H9 (cell line): ENCODE data around the gene SMIM14. TPM values are rescaled to one million over a fixed set of nuclear protein-coding genes. Genes with fewer than 3 reads are reported as not detected.

Source experiments
- DNase-seq: peaks from one replicate; pipeline ENCODE4 v3.0.0-alpha.2; 2017
- H2AFZ ChIP-seq: one replicate; pipeline ENCODE4 v1.6.1; 2013; ENCODE audit warnings: mild to moderate bottlenecking, low read length, control low read depth, moderate library complexity
- H2AK5ac ChIP-seq: 2 replicates; pipeline ENCODE4 v1.6.1; 2013; ENCODE audit warnings: low read length, control low read depth, mixed read lengths; ENCODE audit not compliant: insufficient read length
- H2BK120ac ChIP-seq: one replicate; pipeline ENCODE4 v1.6.1; 2013; ENCODE audit warnings: low read depth, mild to moderate bottlenecking, low read length, control low read depth, inconsistent platforms; ENCODE audit not compliant: poor library complexity, severe bottlenecking
- H2BK12ac ChIP-seq: 2 replicates; pipeline ENCODE4 v1.6.1; 2013; ENCODE audit warnings: low read length, control low read depth, mixed read lengths, low read depth; ENCODE audit not compliant: insufficient read length
- H2BK15ac ChIP-seq: 2 replicates; pipeline ENCODE4 v1.6.1; 2013; ENCODE audit warnings: low read depth, low read length, control low read depth
- H2BK20ac ChIP-seq: one replicate; pipeline ENCODE4 v1.6.1; 2013; ENCODE audit warnings: low read depth, mild to moderate bottlenecking, low read length, control low read depth, inconsistent platforms; ENCODE audit not compliant: poor library complexity, severe bottlenecking
- H2BK5ac ChIP-seq: 2 replicates; pipeline ENCODE4 v1.6.1; 2013; ENCODE audit warnings: low read length, control low read depth, mixed read lengths; ENCODE audit not compliant: insufficient read length
- H3K14ac ChIP-seq: 2 replicates; pipeline ENCODE4 v1.6.1; 2013; ENCODE audit warnings: low read length, control low read depth; ENCODE audit not compliant: insufficient read depth
- H3K18ac ChIP-seq: 2 replicates; pipeline ENCODE4 v1.6.1; 2013; ENCODE audit warnings: low read depth, mild to moderate bottlenecking, mixed read lengths, low read length, control low read depth; ENCODE audit not compliant: insufficient read length
- H3K23ac ChIP-seq: 2 replicates; pipeline ENCODE4 v1.6.1; 2013; ENCODE audit warnings: low read length, control low read depth, mixed read lengths, low read depth; ENCODE audit not compliant: insufficient read length
- H3K23me2 ChIP-seq: 2 replicates; pipeline ENCODE4 v1.6.1; 2013; ENCODE audit warnings: low read depth, mild to moderate bottlenecking, mixed read lengths, low read length, control low read depth; ENCODE audit not compliant: insufficient read length, poor library complexity, severe bottlenecking
- H3K27ac ChIP-seq: 2 replicates; pipeline ENCODE4 v1.5.1; 2013; ENCODE audit warnings: low read length, control low read depth, mixed read lengths, low read depth; ENCODE audit not compliant: insufficient read length
- H3K27me3 ChIP-seq: 2 replicates; pipeline ENCODE4 v1.6.1; 2013; ENCODE audit warnings: low read length, control low read depth, inconsistent platforms; ENCODE audit not compliant: insufficient read depth
- H3K4ac ChIP-seq: 2 replicates; pipeline ENCODE4 v1.6.1; 2013; ENCODE audit warnings: low read depth, mild to moderate bottlenecking, control low read depth, inconsistent platforms, low read length, moderate library complexity
- H3K4me1 ChIP-seq: 2 replicates; pipeline ENCODE4 v1.6.1; 2013; ENCODE audit warnings: low read length, control low read depth, inconsistent platforms; ENCODE audit not compliant: insufficient read depth
- H3K4me2 ChIP-seq: 2 replicates; pipeline ENCODE4 v1.6.1; 2013; ENCODE audit warnings: low read length, control low read depth, mixed read lengths; ENCODE audit not compliant: insufficient read length, insufficient read depth
- H3K56ac ChIP-seq: 2 replicates; pipeline ENCODE4 v1.6.1; 2013; ENCODE audit warnings: low read depth, mild to moderate bottlenecking, mixed read lengths, low read length, control low read depth; ENCODE audit not compliant: insufficient read length
- H3K79me1 ChIP-seq: 2 replicates; pipeline ENCODE4 v1.6.1; 2013; ENCODE audit warnings: low read depth, mild to moderate bottlenecking, moderate library complexity, low read length, control low read depth, inconsistent platforms; ENCODE audit not compliant: insufficient read depth, poor library complexity, severe bottlenecking
- H3K79me2 ChIP-seq: 2 replicates; pipeline ENCODE4 v1.6.1; 2013; ENCODE audit warnings: low read length, control low read depth, inconsistent platforms; ENCODE audit not compliant: insufficient read depth
- H3K9ac ChIP-seq: 2 replicates; pipeline ENCODE4 v1.6.1; 2013; ENCODE audit warnings: low read length, control low read depth, mixed read lengths; ENCODE audit not compliant: insufficient read length; ENCODE audit errors: extremely low read depth
- H3K9me3 ChIP-seq: one replicate; pipeline ENCODE4 v1.6.1; 2013; ENCODE audit warnings: low read depth, low read length, inconsistent platforms; ENCODE audit not compliant: control insufficient read depth
- H3T11ph ChIP-seq: one replicate; pipeline ENCODE4 v1.6.1; 2013; ENCODE audit warnings: mild to moderate bottlenecking, low read length, control low read depth, inconsistent platforms
- H4K20me1 ChIP-seq: one replicate; pipeline ENCODE4 v1.6.1; 2013; ENCODE audit not compliant: control insufficient read depth, insufficient read length, insufficient read depth
- H4K5ac ChIP-seq: 2 replicates; pipeline ENCODE4 v1.6.1; 2013; ENCODE audit warnings: low read depth, mild to moderate bottlenecking, mixed read lengths, low read length, control low read depth; ENCODE audit not compliant: insufficient read length
- H4K8ac ChIP-seq: replicated peaks from 2 replicates; pipeline ENCODE4 v1.6.1; 2013; ENCODE audit warnings: low read length, control low read depth, mixed read lengths, low read depth; ENCODE audit not compliant: insufficient read length
- H4K91ac ChIP-seq: 2 replicates; pipeline ENCODE4 v1.6.1; 2013; ENCODE audit warnings: low read depth, mild to moderate bottlenecking, moderate library complexity, mixed read lengths, low read length, control low read depth; ENCODE audit not compliant: insufficient read length
- H3K27ac Mint-ChIP-seq, 3 experiments: 2 replicates in 2 of 3; 3 replicates in 1 of 3; pipeline ENCODE4 v1.8.0; 2020 to 2021; ENCODE audit warnings: mixed read lengths in 3 of 3, mild to moderate bottlenecking in 1 of 3, moderate library complexity in 1 of 3
- H3K27me3 Mint-ChIP-seq: 2 replicates; pipeline ENCODE4 v1.8.0; 2021; ENCODE audit warnings: low read depth, mild to moderate bottlenecking, moderate library complexity, mixed read lengths
- H3K36me3 Mint-ChIP-seq, 3 experiments: 2 replicates in 2 of 3; 3 replicates in 1 of 3; pipeline ENCODE4 v1.8.0; 2020 to 2021; ENCODE audit warnings: low read depth in 3 of 3, mixed read lengths in 3 of 3; ENCODE audit not compliant: insufficient read depth in 1 of 3
- H3K4me1 Mint-ChIP-seq, 2 experiments: 2 replicates each; pipeline ENCODE4 v1.8.0; 2020; ENCODE audit warnings: mixed read lengths in 2 of 2
- H3K4me3 Mint-ChIP-seq, 2 experiments: 2 replicates in 1 of 2; 3 replicates in 1 of 2; pipeline ENCODE4 v1.8.0; 2020 to 2021; ENCODE audit warnings: mild to moderate bottlenecking in 2 of 2, mixed read lengths in 2 of 2, moderate library complexity in 1 of 2
- H3K9me3 Mint-ChIP-seq, 2 experiments: 2 replicates in 1 of 2; 3 replicates in 1 of 2; pipeline ENCODE4 v1.8.0; 2020; ENCODE audit warnings: mild to moderate bottlenecking in 2 of 2, mixed read lengths in 2 of 2, moderate library complexity in 1 of 2
- WGBS: extraction: QIAGEN DNeasy Blood & Tissue Kit; methylation state at CpG from one replicate; pipeline ENCODE4 v1.1.7; 2013; ENCODE audit warnings: missing lambda C conversion rate, low lambda C conversion rate, mixed read lengths; ENCODE audit not compliant: insufficient read length; ENCODE audit errors: extremely low coverage; 5-methylcytosine and 5-hydroxymethylcytosine counted together
- total RNA-seq: library from RNA; stranded (reverse); gene quantifications from 2 replicates; pipeline ENCODE4 v1.2.1, GENCODE V29; 2021
- TF ChIP-seq, protein P1 (sequence below): fragments of 200-600 bp; sonication (generic); conservative IDR thresholded peaks from 3 replicates; pipeline ENCODE4 v1.8.0; 2021; ENCODE audit warnings: antibody characterized with exemption, mild to moderate bottlenecking

Gene SMIM14
- total RNA-seq, 1 experiment from 2014 or later: 19.4 TPM

DNA sequence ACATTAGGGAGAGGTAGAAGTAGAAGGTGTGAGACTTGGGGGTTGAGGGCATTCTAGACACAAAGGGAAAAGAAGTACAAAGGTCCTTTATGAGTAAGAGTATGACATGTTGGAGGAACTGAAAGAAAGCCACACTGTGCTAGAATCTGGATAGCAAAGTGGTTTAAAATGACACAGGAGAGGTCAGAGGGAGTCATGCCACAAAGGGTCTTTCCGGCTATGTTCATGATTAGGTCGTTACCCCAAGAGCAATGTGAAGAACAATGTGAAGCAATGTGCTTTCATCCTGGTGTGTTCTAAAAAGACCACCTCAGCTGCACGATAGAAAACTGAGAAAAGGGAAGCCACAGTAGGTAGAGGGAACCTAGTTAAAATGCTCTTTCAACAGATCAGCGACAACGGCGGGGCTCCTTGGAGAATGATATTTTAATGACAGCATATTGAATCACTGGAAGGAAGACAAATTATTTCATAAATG lies 29.2 kb downstream of the SMIM14 start:
- no peak for DNase-seq
- peak overlapping the region in 2 of 3 experiments; percentile 25 to 46; a peak in 2 of 7 replicates for H3K27ac Mint-ChIP-seq
- Histone ChIP-seq H4K91ac (no peak overlapping the region), H3K9ac (no peak overlapping the region), H3K27ac (no peak overlapping the region), H3K4ac (no peak overlapping the region), H3K23ac (no peak overlapping the region), H3K9me3 (no peaks in the 10 kb centered on the region), H2AK5ac (no peak overlapping the region), H2BK5ac (no peak overlapping the region), H3K79me1 (peaks cover 2% of the 10 kb centered on the region), H3K4me1 (no peaks in the 10 kb centered on the region), H4K20me1 (no peaks in the 10 kb centered on the region), H2BK12ac (no peak overlapping the region), H3K18ac (no peak overlapping the region), H3K27me3 (no peaks in the 10 kb centered on the region), H3T11ph (no peak overlapping the region), H2BK120ac (no peak overlapping the region), H2BK15ac (no peak overlapping the region), H3K56ac (no peak overlapping the region), H4K5ac (no peak overlapping the region), H3K23me2 (no peaks in the 10 kb centered on the region), H2AFZ (no peak overlapping the region), H3K14ac (no peak overlapping the region), H2BK20ac (no peak overlapping the region), H4K8ac (no peak overlapping the region), H3K79me2 (no peaks in the 10 kb centered on the region), H3K4me2 (no peak overlapping the region)
- TF ChIP-seq, protein P1, sequence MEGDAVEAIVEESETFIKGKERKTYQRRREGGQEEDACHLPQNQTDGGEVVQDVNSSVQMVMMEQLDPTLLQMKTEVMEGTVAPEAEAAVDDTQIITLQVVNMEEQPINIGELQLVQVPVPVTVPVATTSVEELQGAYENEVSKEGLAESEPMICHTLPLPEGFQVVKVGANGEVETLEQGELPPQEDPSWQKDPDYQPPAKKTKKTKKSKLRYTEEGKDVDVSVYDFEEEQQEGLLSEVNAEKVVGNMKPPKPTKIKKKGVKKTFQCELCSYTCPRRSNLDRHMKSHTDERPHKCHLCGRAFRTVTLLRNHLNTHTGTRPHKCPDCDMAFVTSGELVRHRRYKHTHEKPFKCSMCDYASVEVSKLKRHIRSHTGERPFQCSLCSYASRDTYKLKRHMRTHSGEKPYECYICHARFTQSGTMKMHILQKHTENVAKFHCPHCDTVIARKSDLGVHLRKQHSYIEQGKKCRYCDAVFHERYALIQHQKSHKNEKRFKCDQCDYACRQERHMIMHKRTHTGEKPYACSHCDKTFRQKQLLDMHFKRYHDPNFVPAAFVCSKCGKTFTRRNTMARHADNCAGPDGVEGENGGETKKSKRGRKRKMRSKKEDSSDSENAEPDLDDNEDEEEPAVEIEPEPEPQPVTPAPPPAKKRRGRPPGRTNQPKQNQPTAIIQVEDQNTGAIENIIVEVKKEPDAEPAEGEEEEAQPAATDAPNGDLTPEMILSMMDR: no peak
- no peaks in the 10 kb centered on the region for H3K4me1 Mint-ChIP-seq
- no peak overlapping the region for H3K4me3 Mint-ChIP-seq
- H3K27me3 Mint-ChIP-seq: no peaks in the 10 kb centered on the region
- H3K36me3 Mint-ChIP-seq: peaks cover 3 to 35% (median 6%) of the 10 kb centered on the region in 3 experiments; a peak in 5 of 7 replicates
- peaks cover 0 to 3% of the 10 kb centered on the region in 2 experiments; a peak in 1 of 5 replicates for H3K9me3 Mint-ChIP-seq
- no CpG with 5 or more reads among the region's 6 CpGs for WGBS
